Measurements from ENCODE around the gene WDR27. TPM values are rescaled to one million over a fixed set of nuclear protein-coding genes. Genes with fewer than 3 reads are reported as not detected.

WDR27 gene
- polyA plus RNA-seq, 1 experiment = 28.7 TPM

DNA sequence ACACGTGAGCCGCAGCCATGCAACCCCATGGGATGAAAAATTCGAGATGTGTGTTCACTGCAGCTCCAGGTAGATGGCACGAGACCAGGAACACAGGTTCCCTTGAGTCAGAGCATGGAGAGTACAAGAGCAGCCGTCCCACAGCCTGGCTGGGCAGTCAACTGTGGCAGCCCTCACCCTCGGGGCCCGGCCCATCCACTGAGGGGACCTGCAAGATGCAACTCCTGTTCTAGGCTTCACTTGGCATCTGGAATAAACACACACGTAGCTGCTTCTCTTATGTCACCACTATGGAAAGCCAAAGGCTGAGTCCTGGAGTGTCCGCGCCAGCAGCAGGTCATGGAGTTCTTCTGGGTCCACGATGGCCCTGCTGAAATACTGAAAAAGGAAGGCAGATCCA, 77.0 kb downstream of the WDR27 start:
- Histone ChIP-seq H3K27me3 (ENCODE audit: control insufficient read depth, insufficient read depth, low read length) (no peaks in the 10 kb centered on the region), H3K36me3 (ENCODE audit: control insufficient read depth, insufficient read depth, low read length) (peaks cover 1% of the 10 kb centered on the region), H3K4me3 (ENCODE audit: low read depth, low read length) (no peak overlapping the region)
- no peak for DNase-seq (ENCODE audit: low read depth)
- POLR2A ChIA-PET = no interaction called here
- TF ChIP-seq, protein P1, sequence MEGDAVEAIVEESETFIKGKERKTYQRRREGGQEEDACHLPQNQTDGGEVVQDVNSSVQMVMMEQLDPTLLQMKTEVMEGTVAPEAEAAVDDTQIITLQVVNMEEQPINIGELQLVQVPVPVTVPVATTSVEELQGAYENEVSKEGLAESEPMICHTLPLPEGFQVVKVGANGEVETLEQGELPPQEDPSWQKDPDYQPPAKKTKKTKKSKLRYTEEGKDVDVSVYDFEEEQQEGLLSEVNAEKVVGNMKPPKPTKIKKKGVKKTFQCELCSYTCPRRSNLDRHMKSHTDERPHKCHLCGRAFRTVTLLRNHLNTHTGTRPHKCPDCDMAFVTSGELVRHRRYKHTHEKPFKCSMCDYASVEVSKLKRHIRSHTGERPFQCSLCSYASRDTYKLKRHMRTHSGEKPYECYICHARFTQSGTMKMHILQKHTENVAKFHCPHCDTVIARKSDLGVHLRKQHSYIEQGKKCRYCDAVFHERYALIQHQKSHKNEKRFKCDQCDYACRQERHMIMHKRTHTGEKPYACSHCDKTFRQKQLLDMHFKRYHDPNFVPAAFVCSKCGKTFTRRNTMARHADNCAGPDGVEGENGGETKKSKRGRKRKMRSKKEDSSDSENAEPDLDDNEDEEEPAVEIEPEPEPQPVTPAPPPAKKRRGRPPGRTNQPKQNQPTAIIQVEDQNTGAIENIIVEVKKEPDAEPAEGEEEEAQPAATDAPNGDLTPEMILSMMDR (IDR thresholded peaks at IDR 0.05; ENCODE audit: insufficient read depth, low read depth, low read length) = no peak
- CTCF ChIA-PET = interaction anchor here (0.6 kb wide), 1 partner anchor 200 kb away, joined by 3 read pairs; no protein-coding TSS in a partner anchor

DNA sequence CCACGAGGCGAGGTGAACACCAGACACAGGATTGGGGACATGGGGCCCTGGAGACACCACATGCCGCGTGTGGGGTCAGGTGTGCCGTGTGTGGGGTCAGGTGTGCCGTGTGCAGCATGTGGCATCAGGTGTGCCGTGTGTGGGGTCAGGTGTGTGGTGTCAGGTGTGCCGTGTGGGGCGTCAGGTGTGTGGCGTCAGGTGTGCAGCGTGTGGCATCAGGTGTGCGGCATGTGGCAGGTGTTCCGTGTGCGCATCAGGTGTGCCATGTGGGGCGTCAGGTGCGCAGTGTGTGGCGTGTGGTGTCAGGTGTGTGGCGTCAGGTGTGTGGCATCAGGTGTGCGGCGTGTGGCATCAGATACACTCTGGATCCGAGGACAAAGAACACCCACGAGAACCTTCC, 77.9 kb downstream of the WDR27 start:
- ChIA-PET CTCF (interaction anchor here (0.6 kb wide), 1 partner anchor 199 kb away, joined by 3 read pairs; no protein-coding TSS in a partner anchor), POLR2A (no interaction called here)
- H3K36me3 ChIP-seq (ENCODE audit: control insufficient read depth, insufficient read depth, low read length) = peaks cover 1% of the 10 kb centered on the region
- H3K27me3 ChIP-seq (ENCODE audit: control insufficient read depth, insufficient read depth, low read length) = no peaks in the 10 kb centered on the region
- TF ChIP-seq, protein P1 (IDR thresholded peaks at IDR 0.05; ENCODE audit: insufficient read depth, low read depth, low read length) = no peak
- DNase-seq (ENCODE audit: low read depth) = no peak
- H3K4me3 ChIP-seq (ENCODE audit: low read depth, low read length) = no peak overlapping the region

DNA sequence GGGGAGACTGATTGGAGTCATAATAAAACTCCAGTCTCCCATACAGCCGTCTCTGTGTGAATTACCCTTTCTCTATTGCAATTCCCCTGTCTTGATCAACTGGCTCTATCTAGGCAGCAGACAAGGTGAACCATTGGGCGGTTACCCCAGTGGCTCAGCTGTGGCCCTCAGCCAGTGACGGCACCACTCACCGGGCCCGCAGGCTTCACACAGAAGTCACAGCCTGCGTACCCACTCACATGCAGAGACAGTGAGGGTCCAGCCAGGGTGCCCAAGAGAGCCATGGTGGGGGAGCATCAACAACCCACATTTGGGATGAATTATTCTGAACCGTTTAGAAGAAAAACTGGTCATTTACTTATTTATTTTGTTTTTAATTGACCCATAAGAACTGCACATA, 78.5 kb downstream of the WDR27 start:
- no peak for DNase-seq (ENCODE audit: low read depth)
- Histone ChIP-seq H3K4me3 (ENCODE audit: low read depth, low read length) (no peak overlapping the region), H3K27me3 (ENCODE audit: control insufficient read depth, insufficient read depth, low read length) (no peaks in the 10 kb centered on the region), H3K36me3 (ENCODE audit: control insufficient read depth, insufficient read depth, low read length) (peaks cover 1% of the 10 kb centered on the region)
- CTCF ChIA-PET = no interaction called here
- POLR2A ChIA-PET = no interaction called here
- TF ChIP-seq, protein P1 (IDR thresholded peaks at IDR 0.05; ENCODE audit: insufficient read depth, low read depth, low read length) = no peak

DNA sequence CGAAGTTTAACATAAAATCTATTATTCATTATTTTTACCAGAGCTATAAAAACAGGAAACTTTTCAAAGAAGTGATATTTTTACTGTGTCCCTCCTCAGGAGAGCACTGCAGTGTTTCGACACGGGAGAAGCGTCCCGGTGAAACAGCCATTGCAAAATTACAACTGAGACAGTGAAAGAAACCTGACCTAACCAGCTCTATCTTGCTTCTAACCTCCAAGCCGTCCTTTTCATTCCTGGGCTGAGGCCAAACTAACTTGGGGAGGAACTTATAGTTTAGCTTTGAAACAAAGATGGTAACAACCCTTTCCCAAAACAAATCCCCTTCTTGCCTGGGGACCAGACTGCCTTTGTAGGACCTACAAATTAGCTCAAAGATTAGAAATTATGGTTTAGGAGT, 79.2 kb downstream of the WDR27 start:
- no peak overlapping the region for H3K4me3 ChIP-seq (ENCODE audit: low read depth, low read length)
- H3K36me3 ChIP-seq (ENCODE audit: control insufficient read depth, insufficient read depth, low read length) = peaks cover 1% of the 10 kb centered on the region
- ChIA-PET POLR2A (no interaction called here), CTCF (interaction anchor here (0.7 kb wide), 1 partner anchor 364 kb away, joined by 3 read pairs; no protein-coding TSS in a partner anchor)
- TF ChIP-seq, protein P1 (IDR thresholded peaks at IDR 0.05; ENCODE audit: insufficient read depth, low read depth, low read length) = no peak
- no peaks in the 10 kb centered on the region for H3K27me3 ChIP-seq (ENCODE audit: control insufficient read depth, insufficient read depth, low read length)
- DNase-seq (ENCODE audit: low read depth) = no peak

DNA sequence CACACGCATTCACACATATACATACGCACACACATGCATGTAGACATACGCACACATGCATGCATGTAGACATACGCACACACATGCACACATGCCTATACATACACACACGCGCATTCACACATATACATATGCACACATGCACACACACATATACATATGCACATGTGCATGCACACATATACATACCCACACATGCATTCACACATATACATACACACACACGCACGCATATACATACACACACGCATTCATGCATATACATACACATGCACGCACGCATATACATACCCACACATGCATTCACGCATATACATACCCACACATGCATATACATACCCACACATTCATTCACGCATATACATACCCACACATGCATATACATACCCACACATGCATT, 80.5 kb downstream of the WDR27 start:
- Histone ChIP-seq H3K27me3 (ENCODE audit: control insufficient read depth, insufficient read depth, low read length) (no peaks in the 10 kb centered on the region), H3K4me3 (ENCODE audit: low read depth, low read length) (no peak overlapping the region), H3K36me3 (ENCODE audit: control insufficient read depth, insufficient read depth, low read length) (peaks cover 1% of the 10 kb centered on the region)
- ChIA-PET POLR2A (no interaction called here), CTCF (interaction anchor here (1.0 kb wide), 2 partner anchors 10 to 19 kb away, joined by 3 read pairs; no protein-coding TSS in a partner anchor)
- DNase-seq (ENCODE audit: low read depth) = no peak
- TF ChIP-seq, protein P1 (IDR thresholded peaks at IDR 0.05; ENCODE audit: insufficient read depth, low read depth, low read length) = no peak
